ENCODE measurements around the gene TIGIT.
A peak's percentile ranks its signal among the peaks of the same experiment; 100 is the strongest.
"Not testable (repeated sequence)": the region's sequence is repeated elsewhere in the genome, so short reads cannot be mapped to it uniquely, and the experiment has no call there.

Gene TIGIT

GRCh38 chr3:114293838-114294535 is at the start of gene TIGIT:
Gene TIGIT, plus strand, starts transcription at chr3:114294028. Its CDS starts 34 bp downstream, at chr3:114294062.
- Mint-ChIP-seq H3K27me3 (no peaks in the 10 kb centered on the region), H3K9me3 (no peaks in the 10 kb centered on the region), H3K4me1 (peaks cover 86% of the 10 kb centered on the region), H3K4me3 (peak within 1 kb of the TSS; percentile 83), H3K36me3 (ENCODE audit: insufficient read depth) (peaks cover 31% of the 10 kb centered on the region), H3K27ac (ENCODE audit: low read depth) (peak within 1 kb of the TSS; percentile 97)
- DNase-seq (ENCODE audit: low spot score in 2 of 2) (no peak), ATAC-seq (replicated peaks; ENCODE audit: extremely low read depth, poor library complexity, severe bottlenecking) (no peak)

- Mint-ChIP-seq H3K27me3 (no peaks in the 10 kb centered on the region), H3K9me3 (peaks cover 11% of the 10 kb centered on the region), H3K27ac (ENCODE audit: low read depth) (peak overlapping the region; percentile 77), H3K36me3 (ENCODE audit: insufficient read depth) (peaks cover 1% of the 10 kb centered on the region), H3K4me3 (no peak overlapping the region), H3K4me1 (peaks cover 35% of the 10 kb centered on the region)
- DNase-seq (ENCODE audit: low spot score in 2 of 2) (no peak), ATAC-seq (replicated peaks; ENCODE audit: extremely low read depth, poor library complexity, severe bottlenecking) (peak; percentile 43)
Measured at GRCh38 chr3:114252954-114253353, 40.9 kb upstream of the TIGIT start.

- DNase-seq (ENCODE audit: low spot score in 2 of 2) (no peak), ATAC-seq (replicated peaks; ENCODE audit: extremely low read depth, poor library complexity, severe bottlenecking) (no peak)
- no peaks in the 10 kb centered on the region for H3K27me3 Mint-ChIP-seq
- peaks cover 1% of the 10 kb centered on the region for H3K36me3 Mint-ChIP-seq (ENCODE audit: insufficient read depth)
- peak overlapping the region; percentile 77 for H3K27ac Mint-ChIP-seq (ENCODE audit: low read depth)
- no peak overlapping the region for H3K4me3 Mint-ChIP-seq
- H3K4me1 Mint-ChIP-seq, result peaks cover 29% of the 10 kb centered on the region
- H3K9me3 Mint-ChIP-seq, result peaks cover 7% of the 10 kb centered on the region
Measured at GRCh38 chr3:114253505-114253904, 40.3 kb upstream of the TIGIT start.

- Mint-ChIP-seq H3K4me3 (no peak overlapping the region), H3K27ac (ENCODE audit: low read depth) (no peak overlapping the region), H3K27me3 (no peaks in the 10 kb centered on the region), H3K9me3 (peaks cover 5% of the 10 kb centered on the region), H3K36me3 (ENCODE audit: insufficient read depth) (peaks cover 3% of the 10 kb centered on the region), H3K4me1 (peaks cover 16% of the 10 kb centered on the region)
- DNase-seq (ENCODE audit: low spot score in 2 of 2), result no peak
- no peak for ATAC-seq (replicated peaks; ENCODE audit: extremely low read depth, poor library complexity, severe bottlenecking)
Measured at GRCh38 chr3:114259566-114259965, 34.3 kb upstream of the TIGIT start.

- ATAC-seq (replicated peaks; ENCODE audit: extremely low read depth, poor library complexity, severe bottlenecking), result no peak
- no peak for DNase-seq (ENCODE audit: low spot score in 2 of 2)
- Mint-ChIP-seq H3K27me3 (no peaks in the 10 kb centered on the region), H3K36me3 (ENCODE audit: insufficient read depth) (peaks cover 3% of the 10 kb centered on the region), H3K27ac (ENCODE audit: low read depth) (no peak overlapping the region), H3K9me3 (peaks cover 5% of the 10 kb centered on the region), H3K4me1 (peaks cover 12% of the 10 kb centered on the region), H3K4me3 (no peak overlapping the region)
Measured at GRCh38 chr3:114260152-114260551, 33.7 kb upstream of the TIGIT start.

GRCh38 chr3:114270019-114270418 is 23.8 kb upstream of the TIGIT start:
- Mint-ChIP-seq H3K27me3 (no peaks in the 10 kb centered on the region), H3K4me3 (no peak overlapping the region), H3K36me3 (ENCODE audit: insufficient read depth) (no peaks in the 10 kb centered on the region), H3K9me3 (peaks cover 5% of the 10 kb centered on the region), H3K4me1 (peaks cover 28% of the 10 kb centered on the region), H3K27ac (ENCODE audit: low read depth) (no peak overlapping the region)
- DNase-seq (ENCODE audit: low spot score in 2 of 2) (no peak), ATAC-seq (replicated peaks; ENCODE audit: extremely low read depth, poor library complexity, severe bottlenecking) (no peak)

- ATAC-seq (replicated peaks; ENCODE audit: extremely low read depth, poor library complexity, severe bottlenecking), result no peak
- Mint-ChIP-seq H3K9me3 (peaks cover 5% of the 10 kb centered on the region), H3K27ac (ENCODE audit: low read depth) (no peak overlapping the region), H3K4me3 (no peak overlapping the region), H3K27me3 (no peaks in the 10 kb centered on the region), H3K36me3 (ENCODE audit: insufficient read depth) (no peaks in the 10 kb centered on the region), H3K4me1 (peaks cover 32% of the 10 kb centered on the region)
- no peak for DNase-seq (ENCODE audit: low spot score in 2 of 2)
Measured at GRCh38 chr3:114272271-114272670, 21.6 kb upstream of the TIGIT start.

GRCh38 chr3:114274929-114275328 is 18.9 kb upstream of the TIGIT start:
- H3K36me3 Mint-ChIP-seq (ENCODE audit: insufficient read depth), result no peaks in the 10 kb centered on the region
- DNase-seq (ENCODE audit: low spot score in 2 of 2), result no peak
- no peak for ATAC-seq (replicated peaks; ENCODE audit: extremely low read depth, poor library complexity, severe bottlenecking)

GRCh38 chr3:114276856-114277255 is 17.0 kb upstream of the TIGIT start:
- not testable (repeated sequence) for H3K27ac Mint-ChIP-seq (ENCODE audit: low read depth); H3K27me3 Mint-ChIP-seq; DNase-seq (ENCODE audit: low spot score in 2 of 2); ATAC-seq (replicated peaks; ENCODE audit: extremely low read depth, poor library complexity, severe bottlenecking); H3K9me3 Mint-ChIP-seq; H3K36me3 Mint-ChIP-seq (ENCODE audit: insufficient read depth); H3K4me3 Mint-ChIP-seq
- H3K4me1 Mint-ChIP-seq, result peaks cover 20% of the 10 kb centered on the region

More at GRCh38 chr3:114274929-114275328, 18.9 kb upstream of the TIGIT start:
- H3K4me1 Mint-ChIP-seq, result peaks cover 30% of the 10 kb centered on the region
- no peaks in the 10 kb centered on the region for H3K27me3 Mint-ChIP-seq
- no peak overlapping the region for H3K4me3 Mint-ChIP-seq
- H3K9me3 Mint-ChIP-seq, result peaks cover 2% of the 10 kb centered on the region
- H3K27ac Mint-ChIP-seq (ENCODE audit: low read depth), result no peak overlapping the region

- H3K27ac Mint-ChIP-seq (ENCODE audit: low read depth), result peak overlapping the region; percentile 99
Measured at GRCh38 chr3:114284644-114285043, 9.2 kb upstream of the TIGIT start.

GRCh38 chr3:114285648-114286230 is 8.1 kb upstream of the TIGIT start:
- Mint-ChIP-seq H3K9me3 (no peaks in the 10 kb centered on the region), H3K27ac (ENCODE audit: low read depth) (peak overlapping the region; percentile 99), H3K27me3 (no peaks in the 10 kb centered on the region), H3K36me3 (ENCODE audit: insufficient read depth) (peaks cover 13% of the 10 kb centered on the region), H3K4me1 (peaks cover 48% of the 10 kb centered on the region), H3K4me3 (peak overlapping the region; percentile 77)
- DNase-seq (ENCODE audit: low spot score in 2 of 2), result no peak
- ATAC-seq (replicated peaks; ENCODE audit: extremely low read depth, poor library complexity, severe bottlenecking), result peak; percentile 88

More at GRCh38 chr3:114284644-114285043, 9.2 kb upstream of the TIGIT start:
- Mint-ChIP-seq H3K36me3 (ENCODE audit: insufficient read depth) (peaks cover 9% of the 10 kb centered on the region), H3K4me1 (peaks cover 37% of the 10 kb centered on the region), H3K9me3 (no peaks in the 10 kb centered on the region), H3K27me3 (no peaks in the 10 kb centered on the region), H3K4me3 (no peak overlapping the region)
- ATAC-seq (replicated peaks; ENCODE audit: extremely low read depth, poor library complexity, severe bottlenecking) (no peak), DNase-seq (ENCODE audit: low spot score in 2 of 2) (no peak)

GRCh38 chr3:114286266-114286665 is 7.6 kb upstream of the TIGIT start:
- Mint-ChIP-seq H3K27ac (ENCODE audit: low read depth) (peak overlapping the region; percentile 99), H3K4me1 (peaks cover 53% of the 10 kb centered on the region), H3K4me3 (peak overlapping the region; percentile 77), H3K27me3 (no peaks in the 10 kb centered on the region), H3K36me3 (ENCODE audit: insufficient read depth) (peaks cover 18% of the 10 kb centered on the region), H3K9me3 (no peaks in the 10 kb centered on the region)
- ATAC-seq (replicated peaks; ENCODE audit: extremely low read depth, poor library complexity, severe bottlenecking) (no peak), DNase-seq (ENCODE audit: low spot score in 2 of 2) (no peak)

Data from central memory CD8-positive, alpha-beta T cell (primary cell).